Smooth muscle cell (in vitro differentiated cells): ENCODE data around the gene DHX38. TPM values are rescaled to one million over a fixed set of nuclear protein-coding genes. Genes with fewer than 3 reads are reported as not detected.

Experiments used
- DNase-seq: peaks from one replicate; lab custom pipeline; 2025; ENCODE audit not compliant: unreplicated experiment; lab: John Stamatoyannopoulos, UW
- H2AFZ ChIP-seq: fragments of 200-600 bp; sonication (generic); 2 replicates; pipeline ENCODE4 v1.6.0; 2016; ENCODE audit warnings: antibody characterized with exemption, low read depth, mild to moderate bottlenecking
- H3F3A ChIP-seq: fragments of 200-600 bp; sonication (generic); 2 replicates; pipeline ENCODE4 v1.6.0; 2017; ENCODE audit warnings: antibody characterized with exemption, low read depth
- H3K27ac ChIP-seq: fragments of 200-600 bp; sonication (generic); 2 replicates; pipeline ENCODE4 v1.5.1; 2016; ENCODE audit warnings: low read depth, mild to moderate bottlenecking
- H3K27me3 ChIP-seq: fragments of 200-600 bp; sonication (generic); 2 replicates; pipeline ENCODE4 v1.6.1; 2016; ENCODE audit warnings: low read depth, mild to moderate bottlenecking
- H3K36me3 ChIP-seq: fragments of 200-600 bp; sonication (generic); 2 replicates; pipeline ENCODE4 v1.5.1; 2016; ENCODE audit warnings: low read depth
- H3K4me1 ChIP-seq: fragments of 200-600 bp; sonication (generic); 2 replicates; pipeline ENCODE4 v1.5.1; 2016; ENCODE audit warnings: low read depth
- H3K4me2 ChIP-seq: fragments of 200-600 bp; sonication (generic); 2 replicates; pipeline ENCODE4 v1.6.0; 2016; ENCODE audit warnings: mild to moderate bottlenecking
- H3K4me3 ChIP-seq: fragments of 200-600 bp; sonication (generic); 2 replicates; pipeline ENCODE4 v1.5.1; 2016; ENCODE audit warnings: mild to moderate bottlenecking
- H3K79me2 ChIP-seq: fragments of 200-600 bp; sonication (generic); 2 replicates; pipeline ENCODE4 v1.6.0; 2016; ENCODE audit warnings: low read depth, mild to moderate bottlenecking
- H3K9ac ChIP-seq: fragments of 200-600 bp; sonication (generic); 2 replicates; pipeline ENCODE4 v1.6.0; 2016; ENCODE audit warnings: low read depth
- H3K9me3 ChIP-seq: fragments of 200-600 bp; sonication (generic); replicated peaks from 2 replicates; pipeline ENCODE4 v1.5.1; 2016; ENCODE audit warnings: low read depth
- H4K20me1 ChIP-seq: fragments of 200-600 bp; sonication (generic); 2 replicates; pipeline ENCODE4 v1.6.0; 2016; ENCODE audit warnings: low read depth
- CTCF ChIP-seq: fragments of 200-600 bp; sonication (generic); IDR thresholded peaks from 2 replicates; pipeline ENCODE4 v1.5.1; 2017; ENCODE audit warnings: borderline replicate concordance, mild to moderate bottlenecking, antibody characterized with exemption; ENCODE audit not compliant: insufficient read depth, poor library complexity, severe bottlenecking
- WGBS: methylation state at CpG from one replicate; pipeline ENCODE4 v1.1.7; 2016; ENCODE audit warnings: low lambda C conversion rate; 5-methylcytosine and 5-hydroxymethylcytosine counted together
- polyA plus RNA-seq: library from polyadenylated mRNA; unstranded; fragments of >200 nt; fragmentation: Nextera tagmentation; extraction: Ambion mirVana; gene quantifications from 2 replicates; pipeline ENCODE4 v1.2.1, GENCODE V29; 2016
- total RNA-seq: library from RNA; depleted of rRNA; stranded (reverse); fragments of >200 nt; gene quantifications from 2 replicates; pipeline ENCODE4 v1.2.3, GENCODE V29; 2014

DHX38 gene
- total and polyA plus RNA-seq, 2 experiments from 2014 or later, result 30.8 to 45.4 TPM

- WGBS, result 90% methylated on average over 10 of the region's 10 CpGs
- no peaks in the 10 kb centered on the region for H4K20me1 ChIP-seq
- no peak for DNase-seq
- H3K36me3 ChIP-seq, result no peaks in the 10 kb centered on the region
- no peak for TF ChIP-seq CTCF
- no peak overlapping the region for H3K4me3 ChIP-seq
- H3F3A ChIP-seq, result no peaks in the 10 kb centered on the region
- H3K9me3 ChIP-seq, result no peaks in the 10 kb centered on the region
- no peak overlapping the region for H3K4me2 ChIP-seq
- H3K9ac ChIP-seq, result no peak overlapping the region
- peaks cover 2% of the 10 kb centered on the region for H3K27me3 ChIP-seq
- H3K79me2 ChIP-seq, result no peaks in the 10 kb centered on the region
- no peak overlapping the region for H2AFZ ChIP-seq
- H3K27ac ChIP-seq, result no peak overlapping the region
- H3K4me1 ChIP-seq, result no peaks in the 10 kb centered on the region
Measured at GRCh38 chr16:72064361-72064894, 29.2 kb upstream of the DHX38 start.

GRCh38 chr16:72066747-72067146 lies 26.9 kb upstream of the DHX38 start:
- DNase-seq, result no peak
- Histone ChIP-seq H3K27ac (no peak overlapping the region), H3K27me3 (no peaks in the 10 kb centered on the region), H3K9ac (no peak overlapping the region), H3K79me2 (no peaks in the 10 kb centered on the region), H3F3A (no peaks in the 10 kb centered on the region), H3K4me3 (no peak overlapping the region), H3K36me3 (no peaks in the 10 kb centered on the region), H3K4me1 (no peaks in the 10 kb centered on the region), H2AFZ (no peak overlapping the region), H4K20me1 (no peaks in the 10 kb centered on the region), H3K9me3 (no peaks in the 10 kb centered on the region), H3K4me2 (no peak overlapping the region)
- TF ChIP-seq CTCF, result peak; percentile 41
- WGBS, result 5% methylated on average over 1 of the region's 1 CpG

GRCh38 chr16:72068930-72069329 lies 24.7 kb upstream of the DHX38 start:
- Histone ChIP-seq H3K4me2 (no peak overlapping the region), H3F3A (no peaks in the 10 kb centered on the region), H3K4me1 (peaks cover 9% of the 10 kb centered on the region), H3K36me3 (no peaks in the 10 kb centered on the region), H3K27ac (no peak overlapping the region), H4K20me1 (no peaks in the 10 kb centered on the region), H3K9ac (no peak overlapping the region), H3K4me3 (no peak overlapping the region), H3K27me3 (no peaks in the 10 kb centered on the region), H3K79me2 (no peaks in the 10 kb centered on the region), H3K9me3 (no peaks in the 10 kb centered on the region), H2AFZ (no peak overlapping the region)
- 97% methylated on average over 4 of the region's 4 CpGs for WGBS
- no peak for DNase-seq
- TF ChIP-seq CTCF, result no peak
